GM20431 (cell line): ENCODE measurements around the gene MBP.

Experiments
- in situ Hi-C: fragments of 300-500 bp; cut with MseI, MboI; formaldehyde crosslinking; loops from one replicate; pipeline ENCODE4 v1.15.0; 2020; ENCODE audit warnings: low sequenced_read_pairs; ENCODE audit not compliant: unreplicated experiment

MBP gene

GRCh38 chr18:77088963-77089722 is 43.4 kb downstream of the MBP start:
- in situ Hi-C loops: no loop called here

GRCh38 chr18:77087393-77088141 is 45.0 kb downstream of the MBP start:
- in situ Hi-C loops: no loop called here

- in situ Hi-C loops: no loop called here
These were observed 45.8 kb downstream of the MBP start for GRCh38 chr18:77086656-77087392.

GRCh38 chr18:77086034-77086433 is 46.5 kb downstream of the MBP start:
- in situ Hi-C loops: no loop called here

GRCh38 chr18:77084688-77085035 is 47.9 kb downstream of the MBP start:
- in situ Hi-C loops: no loop called here

- in situ Hi-C loops: no loop called here
These were observed 50.1 kb downstream of the MBP start for GRCh38 chr18:77082316-77082955.

- in situ Hi-C loops: no loop called here
These were observed 51.2 kb downstream of the MBP start for GRCh38 chr18:77081390-77081778.

- in situ Hi-C loops: no loop called here
These were observed 52.5 kb downstream of the MBP start for GRCh38 chr18:77079954-77080682.

GRCh38 chr18:77079088-77079487 is 53.5 kb downstream of the MBP start:
- in situ Hi-C loops: no loop called here

GRCh38 chr18:77078690-77079070 is 53.9 kb downstream of the MBP start:
- in situ Hi-C loops: no loop called here

- in situ Hi-C loops: no loop called here
These were observed 54.5 kb downstream of the MBP start for GRCh38 chr18:77077941-77078689.

- in situ Hi-C loops: no loop called here
These were observed 55.2 kb downstream of the MBP start for GRCh38 chr18:77077401-77077800.

GRCh38 chr18:77076111-77076510 is 56.5 kb downstream of the MBP start:
- in situ Hi-C loops: no loop called here

GRCh38 chr18:77074431-77074830 is 58.2 kb downstream of the MBP start:
- in situ Hi-C loops: no loop called here

GRCh38 chr18:77073336-77074093 is 59.1 kb downstream of the MBP start:
- in situ Hi-C loops: no loop called here

- in situ Hi-C loops: no loop called here
These were observed 60.0 kb downstream of the MBP start for GRCh38 chr18:77072566-77072965.

GRCh38 chr18:77071711-77072292 is 60.8 kb downstream of the MBP start:
- in situ Hi-C loops: no loop called here

- in situ Hi-C loops: no loop called here
These were observed 61.5 kb downstream of the MBP start for GRCh38 chr18:77071061-77071460.
